Osteoblast (primary cell): Measurements from ENCODE around the gene ARHGEF2. TPM values are rescaled to one million over a fixed set of nuclear protein-coding genes. Genes with fewer than 3 reads are reported as not detected.

ENCODE experiments used
- DNase-seq: peaks from one replicate; pipeline ENCODE4 v3.0.0; 2011; ENCODE audit warnings: low spot score, mixed read lengths; ENCODE audit not compliant: insufficient read length; ENCODE audit errors: missing footprints
- H2AFZ ChIP-seq: 2 replicates; pipeline ENCODE4 v1.6.0; 2011; ENCODE audit warnings: mild to moderate bottlenecking, low read length
- H3K27ac ChIP-seq: 2 replicates; pipeline ENCODE4 v1.5.1; 2011; ENCODE audit warnings: mild to moderate bottlenecking, low read depth, low read length, moderate library complexity
- H3K27me3 ChIP-seq: 2 replicates; pipeline ENCODE4 v1.6.0; 2012; ENCODE audit warnings: mild to moderate bottlenecking, control low read depth, inconsistent platforms, low read length, moderate library complexity; ENCODE audit not compliant: insufficient read depth
- H3K36me3 ChIP-seq: 2 replicates; pipeline ENCODE4 v1.5.1; 2011; ENCODE audit warnings: mild to moderate bottlenecking, low read length, control low read depth, moderate library complexity; ENCODE audit not compliant: insufficient read depth
- H3K4me1 ChIP-seq: 2 replicates; pipeline ENCODE4 v1.5.1; 2011; ENCODE audit warnings: mild to moderate bottlenecking, low read length, control low read depth, moderate library complexity; ENCODE audit not compliant: insufficient read depth
- H3K4me2 ChIP-seq: 2 replicates; pipeline ENCODE4 v1.6.0; 2011; ENCODE audit warnings: mild to moderate bottlenecking, low read length; ENCODE audit not compliant: insufficient read depth
- H3K4me3 ChIP-seq: fragments of 200-600 bp; sonication (generic); 3 replicates; pipeline ENCODE4 v1.5.1; 2012; ENCODE audit warnings: mild to moderate bottlenecking, low read length, inconsistent platforms; ENCODE audit not compliant: insufficient read depth
- H3K79me2 ChIP-seq: 2 replicates; pipeline ENCODE4 v1.6.0; 2012; ENCODE audit warnings: mild to moderate bottlenecking, low read length, control low read depth, inconsistent platforms; ENCODE audit not compliant: insufficient read depth
- H3K9me3 ChIP-seq: 2 replicates; pipeline ENCODE4 v1.5.1; 2011; ENCODE audit warnings: low read depth, low read length, control low read depth
- H4K20me1 ChIP-seq: 2 replicates; pipeline ENCODE4 v1.6.0; 2012; ENCODE audit warnings: mild to moderate bottlenecking, low read length, control low read depth; ENCODE audit not compliant: insufficient read depth
- CTCF ChIP-seq: IDR thresholded peaks from 2 replicates; pipeline ENCODE4 v1.5.1; 2011; ENCODE audit warnings: mild to moderate bottlenecking, low read depth, low read length, moderate library complexity; ENCODE audit errors: extremely low read depth
- total RNA-seq: library from RNA; depleted of rRNA; stranded (reverse); fragments of >200 nt; gene quantifications from 2 replicates; pipeline ENCODE4 v1.2.3, GENCODE V29; 2012

ARHGEF2 gene
- total RNA-seq, 1 donor = 183 TPM

- Histone ChIP-seq H3K4me2 (no peak overlapping the region), H3K27me3 (no peaks in the 10 kb centered on the region), H3K4me3 (no peak overlapping the region), H3K27ac (no peak overlapping the region), H3K9me3 (no peaks in the 10 kb centered on the region), H4K20me1 (peaks cover 13% of the 10 kb centered on the region), H2AFZ (no peak overlapping the region), H3K4me1 (no peaks in the 10 kb centered on the region), H3K79me2 (peaks cover 6% of the 10 kb centered on the region), H3K36me3 (peaks cover 82% of the 10 kb centered on the region)
- no peak for TF ChIP-seq CTCF
- DNase-seq = peak; percentile 19
These were observed 23.7 kb downstream of the ARHGEF2 start for GRCh38 chr1:155954645-155955044.

GRCh38 chr1:155952505-155952890 is 25.8 kb downstream of the ARHGEF2 start:
- H3K27me3 ChIP-seq = no peaks in the 10 kb centered on the region
- H4K20me1 ChIP-seq = peaks cover 9% of the 10 kb centered on the region
- H3K79me2 ChIP-seq = peaks cover 3% of the 10 kb centered on the region
- no peak overlapping the region for H3K27ac ChIP-seq
- H2AFZ ChIP-seq = no peak overlapping the region
- peaks cover 76% of the 10 kb centered on the region for H3K36me3 ChIP-seq
- H3K4me3 ChIP-seq = no peak overlapping the region
- H3K4me2 ChIP-seq = no peak overlapping the region
- H3K9me3 ChIP-seq = no peaks in the 10 kb centered on the region
- DNase-seq = peak; percentile 36
- H3K4me1 ChIP-seq = no peaks in the 10 kb centered on the region
- no peak for TF ChIP-seq CTCF

- H3K79me2 ChIP-seq = no peaks in the 10 kb centered on the region
- H4K20me1 ChIP-seq = peaks cover 9% of the 10 kb centered on the region
- no peak overlapping the region for H2AFZ ChIP-seq
- H3K4me2 ChIP-seq = no peak overlapping the region
- no peak overlapping the region for H3K27ac ChIP-seq
- no peaks in the 10 kb centered on the region for H3K27me3 ChIP-seq
- no peaks in the 10 kb centered on the region for H3K9me3 ChIP-seq
- no peaks in the 10 kb centered on the region for H3K4me1 ChIP-seq
- DNase-seq = no peak
- no peak for TF ChIP-seq CTCF
- H3K4me3 ChIP-seq = no peak overlapping the region
- H3K36me3 ChIP-seq = peaks cover 76% of the 10 kb centered on the region
These were observed 26.4 kb downstream of the ARHGEF2 start for GRCh38 chr1:155951753-155952504.

DNA sequence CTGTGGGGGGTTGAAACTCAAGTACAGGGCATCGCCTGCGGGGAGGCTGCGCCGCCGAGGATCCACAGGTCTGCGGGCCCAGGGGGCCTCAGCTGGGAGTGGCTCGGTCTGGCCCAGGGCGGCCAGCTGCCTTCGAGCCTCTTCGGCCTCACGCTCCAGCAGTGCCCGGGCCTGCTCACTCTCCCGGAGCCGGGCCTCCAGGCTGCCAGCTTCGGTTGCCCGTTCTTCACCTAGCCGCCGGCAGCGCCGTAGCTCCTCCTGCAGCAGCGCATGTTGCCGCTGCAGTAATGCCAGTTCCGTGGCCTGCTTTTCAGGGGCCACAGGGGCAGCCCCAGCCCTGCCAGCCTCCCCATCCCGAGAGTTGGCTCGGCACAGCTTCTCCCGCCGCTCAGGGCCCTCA is 27.5 kb downstream of the ARHGEF2 start:
- no peak overlapping the region for H2AFZ ChIP-seq
- H3K4me1 ChIP-seq = no peaks in the 10 kb centered on the region
- TF ChIP-seq CTCF = no peak
- H3K4me3 ChIP-seq = no peak overlapping the region
- no peak for DNase-seq
- peaks cover 18% of the 10 kb centered on the region for H4K20me1 ChIP-seq
- no peak overlapping the region for H3K4me2 ChIP-seq
- H3K9me3 ChIP-seq = no peaks in the 10 kb centered on the region
- no peaks in the 10 kb centered on the region for H3K79me2 ChIP-seq
- H3K27ac ChIP-seq = no peak overlapping the region
- H3K36me3 ChIP-seq = peaks cover 85% of the 10 kb centered on the region
- H3K27me3 ChIP-seq = no peaks in the 10 kb centered on the region
